Subcutaneous abdominal adipose tissue (tissue), 5 donors: ENCODE measurements around the gene HPCAL1.

Source experiments
- H3K27ac ChIP-seq: one replicate; pipeline ENCODE4 v1.7.0; 2013; ENCODE audit warnings: low read depth, mild to moderate bottlenecking, inconsistent platforms, low read length, moderate library complexity
- H3K27me3 ChIP-seq, 5 donors: one replicate each; pipeline ENCODE4 v1.7.0; 2013; ENCODE audit warnings: low read length in 5 of 5, inconsistent platforms in 1 of 5; ENCODE audit not compliant: control insufficient read depth in 5 of 5, insufficient read depth in 4 of 5
- H3K36me3 ChIP-seq, 5 donors: one replicate each; pipeline ENCODE4 v1.7.0; 2013; ENCODE audit warnings: low read length in 5 of 5; ENCODE audit not compliant: control insufficient read depth in 5 of 5, insufficient read depth in 5 of 5
- H3K4me1 ChIP-seq, 5 donors: one replicate each; pipeline ENCODE4 v1.7.0; 2013; ENCODE audit warnings: low read length in 5 of 5, mild to moderate bottlenecking in 3 of 5, moderate library complexity in 1 of 5; ENCODE audit not compliant: control insufficient read depth in 5 of 5, insufficient read depth in 5 of 5
- H3K4me3 ChIP-seq, 5 donors: one replicate each; pipeline ENCODE4 v1.7.0; 2013; ENCODE audit warnings: low read length in 5 of 5, low read depth in 1 of 5
- H3K9ac ChIP-seq, 5 donors: one replicate each; pipeline ENCODE4 v1.7.0; 2013; ENCODE audit warnings: low read length in 5 of 5, mild to moderate bottlenecking in 4 of 5, moderate library complexity in 3 of 5
- H3K9me3 ChIP-seq, 5 donors: one replicate each; pipeline ENCODE4 v1.7.0; 2013; ENCODE audit warnings: low read length in 5 of 5; ENCODE audit not compliant: control insufficient read depth in 5 of 5
- donor health status: healthy.
- donor health status: healthy.
- donor health status: healthy.
- donor health status: healthy.
- donor health status: healthy.

HPCAL1 gene

DNA sequence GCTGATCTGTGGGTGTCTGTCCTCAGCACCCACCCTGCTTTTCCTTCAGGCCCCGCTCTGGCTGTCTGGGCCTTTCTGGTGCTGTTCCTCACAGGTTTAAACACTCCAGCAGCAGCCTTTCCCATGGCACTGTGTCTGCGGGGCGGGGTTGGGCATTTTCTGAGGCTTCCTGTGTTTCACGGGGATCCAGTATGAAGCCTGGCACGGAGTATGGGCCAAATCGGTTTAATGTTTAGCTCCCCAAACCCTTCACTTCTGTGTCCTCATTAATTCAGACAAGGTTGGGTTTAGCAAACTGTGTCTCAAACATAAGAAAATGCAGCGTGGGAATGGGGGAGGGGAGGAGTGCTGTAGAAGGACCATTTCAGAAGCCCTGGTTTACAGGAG, 44.9 kb downstream of the HPCAL1 start:
- Histone ChIP-seq H3K9me3 (no peaks in the 10 kb centered on the region), H3K9ac (peak overlapping the region in 1 of 5 donors; percentile 1), H3K4me3 (no peak overlapping the region), H3K27ac (no peak overlapping the region), H3K4me1 (peaks cover 0 to 49% (median 5%) of the 10 kb centered on the region in 5 donors), H3K36me3 (no peaks in the 10 kb centered on the region), H3K27me3 (no peaks in the 10 kb centered on the region)

- H3K9me3 ChIP-seq: no peaks in the 10 kb centered on the region
- no peak overlapping the region for H3K9ac ChIP-seq
- H3K36me3 ChIP-seq: peaks cover 0 to under 1% (median 0%) of the 10 kb centered on the region in 5 donors
- no peaks in the 10 kb centered on the region for H3K27me3 ChIP-seq
- no peak overlapping the region for H3K4me3 ChIP-seq
- peaks cover 0 to 46% (median 5%) of the 10 kb centered on the region in 5 donors for H3K4me1 ChIP-seq
- H3K27ac ChIP-seq: no peak overlapping the region
Observed at GRCh38 chr2:10348891-10349290, 46.2 kb downstream of the HPCAL1 start.

- Histone ChIP-seq H3K9me3 (no peaks in the 10 kb centered on the region), H3K4me3 (no peak overlapping the region), H3K27me3 (no peaks in the 10 kb centered on the region), H3K4me1 (peaks cover 0 to 31% (median 2%) of the 10 kb centered on the region in 5 donors), H3K9ac (no peak overlapping the region), H3K27ac (no peak overlapping the region), H3K36me3 (peaks cover 0 to 8% (median 0%) of the 10 kb centered on the region in 5 donors)
Observed at GRCh38 chr2:10350761-10351160, 48.1 kb downstream of the HPCAL1 start.

DNA sequence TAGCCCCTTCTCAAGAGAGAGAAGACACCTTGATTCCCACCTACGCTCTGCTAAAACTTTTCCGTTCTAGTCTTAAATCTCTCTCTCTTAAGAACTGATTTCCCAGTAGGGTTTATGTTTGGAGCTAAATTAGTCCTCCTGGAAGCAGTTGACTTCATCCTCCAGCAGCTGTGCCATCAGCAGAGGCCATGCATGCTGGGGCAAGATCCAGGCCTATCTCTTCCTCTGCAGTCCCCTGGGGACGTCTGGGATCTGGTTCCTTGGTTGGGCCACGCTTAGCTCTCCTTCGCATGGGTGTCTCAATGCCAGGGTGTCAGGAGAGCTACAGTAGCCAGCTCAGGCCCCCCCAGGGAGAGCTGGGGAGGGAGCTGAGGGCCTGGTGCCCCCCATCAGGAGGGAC, 49.7 kb downstream of the HPCAL1 start:
- H3K36me3 ChIP-seq: peaks cover 0 to 8% (median 0%) of the 10 kb centered on the region in 5 donors
- H3K27ac ChIP-seq: no peak overlapping the region
- no peaks in the 10 kb centered on the region for H3K27me3 ChIP-seq
- no peak overlapping the region for H3K4me3 ChIP-seq
- H3K9me3 ChIP-seq: no peaks in the 10 kb centered on the region
- peaks cover 0 to 18% (median 2%) of the 10 kb centered on the region in 5 donors for H3K4me1 ChIP-seq
- no peak overlapping the region for H3K9ac ChIP-seq

DNA sequence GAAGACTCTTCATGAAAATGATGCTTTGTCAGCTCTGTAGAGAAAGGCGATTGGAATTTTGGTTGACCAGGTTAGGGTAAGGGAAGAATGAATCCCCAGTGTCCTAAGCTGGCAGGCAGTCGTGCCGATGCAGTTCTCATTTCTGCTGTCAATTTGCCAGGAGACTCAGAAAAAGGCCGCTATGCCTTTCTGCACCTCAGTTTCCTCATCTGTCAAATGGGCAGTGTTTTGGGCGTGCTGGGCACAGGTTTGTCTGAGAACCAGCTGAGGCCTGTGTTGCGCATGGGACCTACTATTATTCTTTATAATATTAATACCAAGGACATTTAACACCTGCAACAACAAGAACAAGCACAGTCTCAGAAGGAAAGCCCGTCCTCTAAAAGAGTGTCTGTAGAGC, 50.3 kb downstream of the HPCAL1 start:
- Histone ChIP-seq H3K9ac (no peak overlapping the region), H3K4me1 (peaks cover 0 to 15% (median 0%) of the 10 kb centered on the region in 5 donors), H3K4me3 (no peak overlapping the region), H3K27ac (no peak overlapping the region), H3K27me3 (no peaks in the 10 kb centered on the region), H3K36me3 (peaks cover 0 to 8% (median 0%) of the 10 kb centered on the region in 5 donors), H3K9me3 (no peaks in the 10 kb centered on the region)

- Histone ChIP-seq H3K27ac (no peak overlapping the region), H3K27me3 (no peaks in the 10 kb centered on the region), H3K4me3 (no peak overlapping the region), H3K9ac (no peak overlapping the region), H3K9me3 (no peaks in the 10 kb centered on the region), H3K4me1 (peaks cover 0 to 12% (median 0%) of the 10 kb centered on the region in 5 donors), H3K36me3 (peaks cover 0 to 16% (median 3%) of the 10 kb centered on the region in 5 donors)
Observed at GRCh38 chr2:10353931-10354330, 51.2 kb downstream of the HPCAL1 start.

DNA sequence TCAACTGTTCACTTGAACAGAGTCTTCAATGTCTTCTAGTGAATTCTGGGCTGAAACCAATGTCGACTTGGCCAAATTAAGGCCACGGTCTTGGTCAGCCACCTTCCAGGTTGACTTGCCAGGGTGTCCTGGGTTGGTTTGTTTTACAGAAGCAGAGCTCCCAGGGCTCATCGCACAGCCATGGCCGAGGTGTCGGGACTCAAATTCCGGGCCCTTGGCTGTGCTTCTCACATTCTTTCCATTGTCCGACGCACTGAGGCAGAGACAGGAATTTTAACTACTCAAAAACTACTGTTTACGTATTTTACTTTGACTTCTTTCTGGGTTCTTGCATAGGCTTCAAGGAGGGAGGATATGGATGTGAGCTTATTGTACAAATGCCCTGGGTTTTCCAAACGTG, 51.7 kb downstream of the HPCAL1 start:
- Histone ChIP-seq H3K27ac (no peak overlapping the region), H3K36me3 (peaks cover 0 to 19% (median 6%) of the 10 kb centered on the region in 5 donors), H3K4me3 (no peak overlapping the region), H3K9me3 (no peaks in the 10 kb centered on the region), H3K9ac (no peak overlapping the region), H3K27me3 (no peaks in the 10 kb centered on the region), H3K4me1 (peaks cover 0 to 11% (median 0%) of the 10 kb centered on the region in 5 donors)

DNA sequence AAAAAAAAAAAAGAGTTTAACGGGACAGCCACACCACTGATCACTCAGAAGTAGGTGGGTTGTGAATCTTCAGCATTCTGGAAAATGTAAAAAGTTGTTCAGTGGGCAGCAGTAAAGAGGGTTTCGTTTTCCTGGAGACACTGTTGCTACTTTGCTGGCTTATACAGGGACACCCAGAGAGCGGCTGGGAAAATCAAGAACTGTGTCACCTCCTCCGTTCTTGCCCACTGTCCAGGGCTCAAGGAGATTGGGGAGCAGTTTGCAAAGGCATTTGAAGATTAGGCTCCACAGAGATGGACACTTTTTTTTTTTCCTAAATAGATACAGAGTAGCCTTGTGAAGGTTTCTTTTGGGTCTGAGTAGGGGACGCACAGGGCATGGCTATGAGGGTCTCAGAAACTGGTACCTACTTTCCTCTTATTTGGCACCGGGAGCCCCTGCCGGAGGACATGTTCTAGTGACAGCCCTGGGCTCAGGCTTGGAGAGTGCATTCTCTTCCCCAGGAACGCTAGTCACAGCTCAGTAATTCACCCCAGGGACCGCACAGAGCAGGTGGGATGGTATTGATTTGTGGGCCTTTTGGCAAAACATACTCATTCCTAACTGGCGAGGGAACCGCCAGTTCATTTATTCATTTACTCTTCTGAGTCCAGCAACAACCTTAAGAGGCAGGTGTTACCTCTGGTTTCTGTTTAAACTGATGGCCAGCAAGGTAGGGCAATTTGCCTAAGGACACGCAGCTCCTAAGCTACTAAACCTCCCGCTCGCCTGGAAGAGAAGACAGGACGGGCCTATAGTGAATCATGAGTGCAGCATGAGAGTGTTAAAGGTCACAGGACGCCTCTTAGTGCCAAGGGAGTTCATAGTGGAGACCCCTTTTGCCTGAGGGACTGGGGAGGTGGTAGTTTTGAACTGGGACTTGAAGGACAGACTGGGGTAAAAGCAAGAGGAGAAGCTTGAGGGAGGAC, 53.1 kb downstream of the HPCAL1 start:
- Histone ChIP-seq H3K27ac (no peak overlapping the region), H3K27me3 (no peaks in the 10 kb centered on the region), H3K9me3 (no peaks in the 10 kb centered on the region), H3K36me3 (peaks cover 0 to 26% (median 6%) of the 10 kb centered on the region in 5 donors), H3K4me3 (no peak overlapping the region), H3K4me1 (peaks cover 0 to 12% (median 0%) of the 10 kb centered on the region in 5 donors), H3K9ac (no peak overlapping the region)

DNA sequence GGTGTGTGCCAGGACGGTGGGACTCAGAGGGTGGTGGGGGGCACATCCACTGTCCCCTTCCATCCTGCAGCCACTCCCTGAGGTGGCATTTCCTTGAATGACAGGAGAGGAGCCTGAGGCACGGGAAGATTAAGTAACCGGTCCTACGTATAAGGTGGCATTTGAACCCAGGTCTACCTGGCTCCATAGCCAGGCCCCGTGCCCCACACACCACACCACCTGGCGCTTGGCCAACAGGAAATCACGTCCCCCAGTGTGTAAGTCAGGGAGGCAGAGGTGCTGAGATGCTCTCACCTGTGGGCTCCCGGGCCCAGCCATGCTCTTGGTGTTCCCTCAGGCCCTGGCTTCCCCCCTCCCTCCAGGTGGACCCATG, 53.7 kb downstream of the HPCAL1 start:
- H3K27me3 ChIP-seq: no peaks in the 10 kb centered on the region
- H3K4me3 ChIP-seq: no peak overlapping the region
- H3K36me3 ChIP-seq: peaks cover 0 to 26% (median 6%) of the 10 kb centered on the region in 5 donors
- no peak overlapping the region for H3K27ac ChIP-seq
- no peak overlapping the region for H3K9ac ChIP-seq
- peaks cover 0 to 11% (median 0%) of the 10 kb centered on the region in 5 donors for H3K4me1 ChIP-seq
- H3K9me3 ChIP-seq: no peaks in the 10 kb centered on the region
